ENCODE results near the gene RIMBP2. TPM values are rescaled to one million over a fixed set of nuclear protein-coding genes. Genes with fewer than 3 reads are reported as not detected.

RIMBP2 gene
- total RNA-seq, 1 donor from 2014 or later = 0.27 TPM

DNA sequence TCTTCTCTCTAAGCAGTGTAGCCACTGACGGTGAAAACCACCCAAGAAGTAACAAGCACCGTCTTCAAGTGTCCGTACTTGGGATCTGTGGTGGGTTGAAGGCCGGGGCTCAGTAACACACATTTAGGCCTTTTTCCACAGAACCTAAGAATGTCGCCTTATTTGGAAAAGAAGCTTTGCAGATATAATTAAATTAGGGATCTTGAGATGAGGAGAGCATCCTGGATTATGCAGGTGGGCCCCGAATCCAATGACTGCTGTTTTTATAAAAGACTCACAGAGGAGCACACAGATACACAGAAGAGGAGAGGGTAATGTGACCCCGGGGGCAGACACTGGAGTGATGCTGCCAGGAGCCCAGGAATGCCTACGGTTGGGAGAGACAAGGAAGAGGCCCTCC lies 46.3 kb downstream of the RIMBP2 start:
- TF ChIP-seq, protein P1, sequence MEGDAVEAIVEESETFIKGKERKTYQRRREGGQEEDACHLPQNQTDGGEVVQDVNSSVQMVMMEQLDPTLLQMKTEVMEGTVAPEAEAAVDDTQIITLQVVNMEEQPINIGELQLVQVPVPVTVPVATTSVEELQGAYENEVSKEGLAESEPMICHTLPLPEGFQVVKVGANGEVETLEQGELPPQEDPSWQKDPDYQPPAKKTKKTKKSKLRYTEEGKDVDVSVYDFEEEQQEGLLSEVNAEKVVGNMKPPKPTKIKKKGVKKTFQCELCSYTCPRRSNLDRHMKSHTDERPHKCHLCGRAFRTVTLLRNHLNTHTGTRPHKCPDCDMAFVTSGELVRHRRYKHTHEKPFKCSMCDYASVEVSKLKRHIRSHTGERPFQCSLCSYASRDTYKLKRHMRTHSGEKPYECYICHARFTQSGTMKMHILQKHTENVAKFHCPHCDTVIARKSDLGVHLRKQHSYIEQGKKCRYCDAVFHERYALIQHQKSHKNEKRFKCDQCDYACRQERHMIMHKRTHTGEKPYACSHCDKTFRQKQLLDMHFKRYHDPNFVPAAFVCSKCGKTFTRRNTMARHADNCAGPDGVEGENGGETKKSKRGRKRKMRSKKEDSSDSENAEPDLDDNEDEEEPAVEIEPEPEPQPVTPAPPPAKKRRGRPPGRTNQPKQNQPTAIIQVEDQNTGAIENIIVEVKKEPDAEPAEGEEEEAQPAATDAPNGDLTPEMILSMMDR (IDR thresholded peaks at IDR 0.05) = no peak
- ATAC-seq = no peak
- Histone ChIP-seq H3K9me3 (peaks cover 6% of the 10 kb centered on the region), H3K27ac (no peak overlapping the region), H3K27me3 (ENCODE audit: low read depth) (no peaks in the 10 kb centered on the region), H3K4me3 (no peak overlapping the region), H3K36me3 (no peaks in the 10 kb centered on the region), H3K4me1 (no peaks in the 10 kb centered on the region)
- no peak for DNase-seq
- intact Hi-C loops (cut with DNase I) = no loop called here

DNA sequence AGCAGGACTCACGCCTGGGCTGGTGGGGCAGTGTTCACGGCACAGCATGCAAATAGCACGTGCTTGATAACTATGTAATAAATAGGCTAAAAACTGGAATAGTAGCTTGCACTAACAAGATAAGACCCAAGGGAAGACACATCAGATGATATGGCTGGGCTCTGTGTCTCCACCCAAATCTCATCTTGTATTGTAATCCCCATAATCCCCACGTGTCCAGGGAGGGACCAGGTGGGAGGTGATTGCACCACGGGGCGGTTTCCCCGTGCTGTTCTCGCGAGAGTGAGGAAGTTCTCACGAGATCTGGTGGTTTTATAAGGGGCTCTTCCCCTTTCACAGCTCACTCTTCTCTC lies 46.9 kb downstream of the RIMBP2 start:
- intact Hi-C loops (cut with DNase I) = no loop called here
- TF ChIP-seq, protein P1 (IDR thresholded peaks at IDR 0.05) = no peak
- no peak for ATAC-seq
- H3K9me3 ChIP-seq = peaks cover 6% of the 10 kb centered on the region
- no peaks in the 10 kb centered on the region for H3K27me3 ChIP-seq (ENCODE audit: low read depth)
- no peak overlapping the region for H3K4me3 ChIP-seq
- no peaks in the 10 kb centered on the region for H3K4me1 ChIP-seq
- DNase-seq = no peak
- no peaks in the 10 kb centered on the region for H3K36me3 ChIP-seq
- no peak overlapping the region for H3K27ac ChIP-seq

DNA sequence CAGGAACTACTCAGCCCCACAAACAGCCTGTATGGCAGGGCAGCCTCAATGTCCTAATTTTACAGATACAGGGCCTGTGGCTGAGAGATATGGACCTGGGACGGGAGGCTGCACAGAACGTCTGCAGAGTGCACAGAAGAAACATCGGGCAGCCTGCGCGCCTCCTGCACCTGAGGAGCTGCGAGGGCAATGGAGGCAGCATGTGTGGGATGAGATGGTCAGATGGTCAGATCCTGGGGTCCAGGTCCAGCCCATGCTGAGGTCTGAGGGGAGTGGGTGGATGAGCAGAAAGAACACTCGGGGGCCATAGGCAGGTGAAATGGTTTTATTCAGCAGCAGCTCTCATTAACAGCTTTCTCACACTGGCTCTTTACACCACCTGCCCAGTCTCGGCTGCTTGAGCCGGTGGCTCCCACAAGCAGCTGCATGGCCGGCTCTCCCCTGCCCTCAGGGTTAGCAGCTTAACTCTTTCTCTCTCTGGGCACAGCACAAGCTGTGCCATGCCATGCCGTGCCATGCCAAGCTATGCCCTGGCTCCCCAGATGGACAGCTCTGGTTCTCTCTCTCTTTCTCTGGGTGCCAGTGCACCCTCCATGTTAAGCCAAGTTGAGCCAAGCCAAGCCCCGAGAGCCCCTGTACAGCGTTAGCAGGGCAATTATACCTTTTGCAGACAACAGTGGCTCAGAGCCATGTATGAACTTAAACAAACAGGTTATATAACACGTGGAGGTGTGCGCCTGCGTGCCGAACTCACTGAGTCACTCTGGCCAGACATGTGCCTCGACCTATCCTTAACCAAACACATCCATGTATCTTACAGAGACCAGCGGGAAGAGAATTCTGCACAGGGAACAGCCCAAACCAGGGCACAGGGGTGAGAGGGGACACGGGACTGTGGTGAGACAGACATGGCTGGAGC lies 47.6 kb downstream of the RIMBP2 start:
- DNase-seq = no peak
- Histone ChIP-seq H3K4me3 (no peak overlapping the region), H3K27ac (no peak overlapping the region), H3K27me3 (ENCODE audit: low read depth) (no peaks in the 10 kb centered on the region), H3K4me1 (no peaks in the 10 kb centered on the region), H3K9me3 (peaks cover 6% of the 10 kb centered on the region), H3K36me3 (no peaks in the 10 kb centered on the region)
- intact Hi-C loops (cut with DNase I) = no loop called here
- TF ChIP-seq, protein P1 (IDR thresholded peaks at IDR 0.05) = no peak
- ATAC-seq = no peak

DNA sequence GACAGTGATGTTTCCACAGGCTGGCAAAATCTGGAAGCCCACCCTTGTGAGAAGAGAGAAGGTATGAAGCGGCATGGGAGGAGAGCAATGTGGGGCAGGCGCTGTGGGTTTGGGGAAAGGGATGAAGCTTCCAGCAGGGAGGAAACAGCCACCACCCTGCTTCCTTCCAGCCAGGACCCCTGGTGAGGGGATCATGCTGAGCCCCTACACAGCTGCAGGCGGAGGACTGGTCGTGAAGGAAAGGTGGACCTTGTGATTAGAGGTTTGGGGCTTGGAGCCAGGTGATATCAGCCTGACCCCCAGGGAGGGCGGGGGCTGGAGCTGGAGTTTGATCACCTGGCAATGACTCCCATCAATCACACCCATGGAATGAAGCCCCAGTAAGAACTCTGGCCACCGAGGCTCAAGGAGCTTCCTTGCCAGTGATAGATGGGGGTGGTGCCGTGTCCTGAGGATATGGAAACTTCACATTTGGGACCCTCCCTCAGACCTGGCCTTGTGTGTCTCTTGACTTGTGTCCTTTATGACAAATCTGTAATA lies 48.6 kb downstream of the RIMBP2 start:
- H3K36me3 ChIP-seq = no peaks in the 10 kb centered on the region
- H3K27me3 ChIP-seq (ENCODE audit: low read depth) = no peaks in the 10 kb centered on the region
- intact Hi-C loops (cut with DNase I) = no loop called here
- H3K9me3 ChIP-seq = peaks cover 6% of the 10 kb centered on the region
- TF ChIP-seq, protein P1 (IDR thresholded peaks at IDR 0.05) = no peak
- no peak overlapping the region for H3K4me3 ChIP-seq
- DNase-seq (no peak), ATAC-seq (no peak)
- no peak overlapping the region for H3K27ac ChIP-seq
- no peaks in the 10 kb centered on the region for H3K4me1 ChIP-seq

DNA sequence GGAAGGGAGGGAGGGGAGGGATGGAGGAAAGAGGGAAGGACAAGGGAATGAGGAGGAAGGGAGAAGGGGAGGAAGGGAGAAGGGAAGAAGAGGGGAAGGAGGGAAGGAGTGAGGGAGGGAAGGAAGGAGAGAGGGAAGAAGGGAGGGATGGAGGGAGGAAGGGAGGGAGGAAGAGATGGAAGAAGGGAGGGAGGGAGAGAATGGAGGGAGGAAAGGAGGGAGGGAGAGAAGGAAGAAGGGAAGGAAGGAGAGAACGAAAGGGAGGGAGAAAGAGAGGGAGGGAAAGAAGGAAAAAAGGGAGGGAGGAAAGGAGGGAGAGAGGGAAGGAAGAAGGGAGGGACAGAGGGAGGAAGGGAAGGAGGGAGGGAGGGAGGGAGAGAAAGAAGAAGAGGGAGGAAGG lies 49.5 kb downstream of the RIMBP2 start:
- Histone ChIP-seq H3K36me3 (no peaks in the 10 kb centered on the region), H3K4me1 (no peaks in the 10 kb centered on the region), H3K9me3 (peaks cover 6% of the 10 kb centered on the region), H3K27me3 (ENCODE audit: low read depth) (no peaks in the 10 kb centered on the region), H3K27ac (no peak overlapping the region), H3K4me3 (no peak overlapping the region)
- no peak for ATAC-seq
- TF ChIP-seq, protein P1 (IDR thresholded peaks at IDR 0.05) = no peak
- intact Hi-C loops (cut with DNase I) = no loop called here
- DNase-seq = no peak
